Mesothelial cell of epicardium (in vitro differentiated cells): ENCODE measurements around the gene ELMO1. TPM values are rescaled to one million over a fixed set of nuclear protein-coding genes. Genes with fewer than 3 reads are reported as not detected.

ENCODE experiments used
- microRNA-seq: library from miRNA; unstranded; fragments of <30 nt; microRNA quantifications from one replicate; pipeline ENCODE4 v1.2.0, GENCODE V29; 2021; ENCODE audit warnings: inconsistent platforms, mixed read lengths
- total RNA-seq: library from RNA; stranded (reverse); gene quantifications from 3 replicates; pipeline ENCODE4 v1.2.1, GENCODE V29; 2021

Gene ELMO1
- total RNA-seq, 1 donor from 2014 or later: 9.6 TPM

Small RNA genes within 50 kb of the gene (microRNA-seq; reads per million reads assigned to microRNA genes)
- not detected for gene MIR1200

Other genes with a start within 250 kb of the ELMO1 start
- 0.49 to 1.0 TPM (median 0.59 TPM) in 3 replicates for gene GPR141, start 234.9 kb upstream of the ELMO1 start, total RNA-seq